Endothelial cell of umbilical vein (primary cell): ENCODE data around the gene FAM43A.

Experiments used
- CTCF ChIP-seq, 2 donors: IDR thresholded peaks; 1 replicate in 1 of 2; 2 replicates in 1 of 2; pipeline ENCODE4 v1.5.1; 2011; ENCODE audit warnings: low read length in 2 of 2, mild to moderate bottlenecking in 2 of 2, moderate library complexity in 2 of 2, control low read depth in 1 of 2, inconsistent platforms in 1 of 2, low read depth in 1 of 2; ENCODE audit not compliant: insufficient read depth in 1 of 2; ENCODE audit errors: extremely low read depth in 1 of 2
- EZH2 ChIP-seq: IDR thresholded peaks from 2 replicates; pipeline ENCODE4 v1.6.1; 2012; ENCODE audit warnings: borderline replicate concordance, low read depth, mild to moderate bottlenecking, moderate library complexity, low read length, inconsistent platforms; ENCODE audit not compliant: severe bottlenecking
- JUN ChIP-seq: IDR thresholded peaks from 2 replicates; pipeline ENCODE4 v1.6.1; 2011; ENCODE audit warnings: borderline replicate concordance, low read depth; ENCODE audit not compliant: insufficient read length, insufficient read depth
- MAX ChIP-seq: IDR thresholded peaks from 2 replicates; pipeline ENCODE4 v1.6.1; 2011; ENCODE audit not compliant: insufficient read depth, insufficient read length
- MYC ChIP-seq: IDR thresholded peaks from one replicate; pipeline ENCODE4 v1.6.1; 2011; ENCODE audit warnings: mild to moderate bottlenecking, low read depth, low read length
- POLR2A ChIP-seq: IDR thresholded peaks from 2 replicates; pipeline ENCODE4 v1.6.1; 2012; ENCODE audit warnings: low read depth, mild to moderate bottlenecking, control low read depth, low read length
- POLR2AphosphoS5 ChIP-seq: IDR thresholded peaks from 2 replicates; pipeline ENCODE4 v1.6.1; 2012; ENCODE audit warnings: low read depth, mild to moderate bottlenecking, control low read depth, low read length, moderate library complexity; ENCODE audit not compliant: insufficient read depth

- TF ChIP-seq CTCF (IDR thresholded peaks at IDR 0.05; ENCODE audit: extremely low read depth in 1 of 2, insufficient read depth in 1 of 2, low read depth in 1 of 2, low read length in 2 of 2) (no peak), POLR2AphosphoS5 (no peak), POLR2A (no peak), JUN (no peak), EZH2 (no peak), MAX (no peak), MYC (no peak)
These were observed 32.4 kb downstream of the FAM43A start for GRCh38 chr3:194718079-194718478.
